ENCODE results near the gene EGFLAM. TPM values are rescaled to one million over a fixed set of nuclear protein-coding genes. Genes with fewer than 3 reads are reported as not detected.

EGFLAM gene
- total and polyA plus RNA-seq, 2 of the 4 experiments (the other 2 are of a cell fraction) = 0.77 to 1.1 TPM

DNA sequence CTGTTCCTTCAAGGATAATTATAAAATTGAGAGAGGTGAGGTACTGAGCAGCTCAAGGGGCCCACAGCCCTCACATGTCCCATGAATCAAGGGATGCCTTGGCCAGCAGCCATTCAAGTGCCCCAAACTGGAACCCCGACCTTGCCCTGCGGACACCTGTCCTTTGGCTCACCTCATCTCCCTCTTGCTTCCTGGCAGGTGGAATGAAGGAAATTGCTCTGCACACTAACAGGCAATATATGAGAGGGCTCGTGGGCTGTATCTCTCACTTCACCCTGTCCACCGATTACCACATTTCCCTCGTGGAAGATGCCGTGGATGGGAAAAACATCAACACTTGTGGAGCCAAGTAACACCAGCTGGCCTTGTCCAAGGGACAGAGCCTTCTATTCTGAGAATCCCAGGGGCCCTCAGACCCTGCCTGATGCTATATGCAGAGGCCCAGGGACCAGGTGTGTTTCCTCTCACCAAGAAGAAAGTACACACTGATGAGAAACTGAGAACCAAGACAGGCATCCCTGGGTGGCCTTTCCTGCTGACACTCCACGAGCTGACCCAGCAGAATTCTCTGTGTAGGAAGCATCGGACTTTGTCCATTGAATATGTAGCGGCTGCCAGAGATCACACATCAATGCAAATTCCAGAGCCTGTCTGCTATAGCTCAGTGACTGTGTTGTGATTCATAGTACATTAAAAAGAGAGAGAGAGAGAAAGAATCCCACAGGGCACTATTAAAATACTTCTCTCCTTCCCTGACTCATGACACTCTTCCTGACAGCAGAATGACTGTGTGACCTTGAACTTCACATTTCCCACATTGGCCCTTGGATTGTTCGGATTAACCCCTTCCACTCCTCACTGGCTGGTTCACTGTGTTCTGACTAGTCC, 205.5 kb downstream of the EGFLAM start (continued):
- TF ChIP-seq CHD1 (IDR thresholded peaks at IDR 0.05; ENCODE audit: low read depth, low read length) (no peak), BHLHE40 (IDR thresholded peaks at IDR 0.05; ENCODE audit: low read depth, low read length) (peak; percentile 33; the same call in 1 of the 2 replicates), FOS (IDR thresholded peaks at IDR 0.05; ENCODE audit: low read depth, low read length) (peak; percentile 85)

DNA sequence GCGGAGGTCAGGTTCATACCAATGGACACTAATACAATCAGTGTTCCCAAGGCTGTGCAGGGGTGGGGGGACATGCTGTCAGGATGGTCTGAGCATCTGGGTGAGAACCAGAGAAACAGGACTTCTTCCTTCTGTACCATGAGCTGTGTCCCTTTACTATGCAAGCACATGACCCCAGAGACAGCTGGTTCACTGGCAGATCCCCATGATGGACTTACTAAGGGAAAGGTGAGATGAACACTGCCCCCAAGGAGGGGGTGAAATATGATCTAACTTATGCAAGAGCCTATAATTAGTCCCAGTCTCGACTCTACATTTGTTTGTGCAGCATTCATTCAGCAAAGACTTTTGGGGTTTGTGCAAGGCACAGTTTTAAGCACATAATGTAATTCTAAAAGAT, 206.7 kb downstream of the EGFLAM start:
- dilution Hi-C loops (cut with HindIII; ENCODE audit: low sequenced_read_pairs, unreplicated experiment) (no loop called here), in situ Hi-C loops (cut with MboI; ENCODE audit: low sequenced_read_pairs) (no loop called here), intact Hi-C loops (cut with micrococcal nuclease) (loop anchor here (5.0 kb wide), 1 partner anchor 87 kb away; no protein-coding TSS in a partner anchor)
- peak overlapping the region; percentile 89; the same call in 1 of the 2 replicates for H2BK120ac ChIP-seq (ENCODE audit: low read depth, low read length)
- CTCF ChIA-PET = interaction anchor here (0.9 to 2.6 kb wide), 2 partner anchors 12 to 23 kb away, joined by 3 to 14 read pairs; no protein-coding TSS in a partner anchor
- ATAC-seq (ENCODE audit: low read depth) = no peak
- POLR2A ChIA-PET (ENCODE audit: unreplicated experiment) = no interaction called here
- H3K56ac ChIP-seq (ENCODE audit: extremely low read depth, insufficient read depth, low read length) = no peak overlapping the region
- H2BK15ac ChIP-seq (ENCODE audit: low read depth, low read length) = peak overlapping the region; percentile 93
- H3K9me3 ChIP-seq (ENCODE audit: control insufficient read depth, insufficient read depth, low read length) = no peaks in the 10 kb centered on the region
- no peak overlapping the region for H2BK5ac ChIP-seq (ENCODE audit: low read depth, low read length, poor library complexity, severe bottlenecking)
- WGBS, 2 experiments (ENCODE audit: extremely low coverage in 2 of 2, insufficient read length in 1 of 2) = no CpG with 5 or more reads among the region's 2 CpGs
- H3K4me1 ChIP-seq (ENCODE audit: control insufficient read depth, insufficient read depth, low read length) = peaks cover 49% of the 10 kb centered on the region
- H3K36me3 ChIP-seq (ENCODE audit: control insufficient read depth, insufficient read depth, low read length) = no peaks in the 10 kb centered on the region
- no peak overlapping the region for H4K91ac ChIP-seq (ENCODE audit: insufficient read depth, low read depth, low read length)
- no peak overlapping the region for H3K27ac ChIP-seq (ENCODE audit: insufficient read depth, low read length)
- H3K18ac ChIP-seq (ENCODE audit: low read depth, low read length) = no peak overlapping the region
- peak; percentile 44 for DNase-seq
- H3K4ac ChIP-seq (ENCODE audit: low read depth, low read length) = peak overlapping the region; percentile 75
- H2AK9ac ChIP-seq (replicated peaks; ENCODE audit: low read depth, low read length, poor library complexity) = no peak overlapping the region
- H4K20me1 ChIP-seq (ENCODE audit: insufficient read depth, low read length) = peaks cover 5% of the 10 kb centered on the region
- H3K4me3 ChIP-seq (ENCODE audit: insufficient read depth, low read depth, low read length) = no peak overlapping the region
- H3K9ac ChIP-seq (ENCODE audit: low read depth, low read length) = no peak overlapping the region
- peak overlapping the region; percentile 37 for H3K14ac ChIP-seq (replicated peaks; ENCODE audit: low read depth, low read length)
- H3K79me1 ChIP-seq (ENCODE audit: low read depth in 1 of 2, low read length in 2 of 2) = peaks cover 0 to 8% of the 10 kb centered on the region in 2 experiments; a peak in 1 of 4 replicates
- no TSS peak for BruUV-seq (replicated peaks)
- TF ChIP-seq MAZ (IDR thresholded peaks at IDR 0.05; ENCODE audit: borderline replicate concordance, low read depth, low read length) (peak; percentile 52; the same call in 1 of the 2 replicates), RFX5 (IDR thresholded peaks at IDR 0.05; ENCODE audit: low read depth, low read length) (no peak)
- no peak overlapping the region for H2AFZ ChIP-seq (replicated peaks; ENCODE audit: low read length, poor library complexity)
- peak overlapping the region; percentile 69 for H2BK20ac ChIP-seq (ENCODE audit: low read depth, low read length)
- H3K9me1 ChIP-seq (ENCODE audit: insufficient read depth, low read length) = peaks cover 42% of the 10 kb centered on the region
- H4K5ac ChIP-seq (ENCODE audit: low read depth, low read length) = no peak overlapping the region
- H3K27me3 ChIP-seq (ENCODE audit: control insufficient read depth, insufficient read depth, low read length) = no peaks in the 10 kb centered on the region
- peak overlapping the region; percentile 79; the same call in 1 of the 2 replicates for H2AK5ac ChIP-seq (ENCODE audit: low read depth, low read length)
- no peak overlapping the region for H3K4me2 ChIP-seq (ENCODE audit: low read depth, low read length)
- H4K8ac ChIP-seq (ENCODE audit: low read depth in 2 of 2, low read length in 2 of 2) = peak overlapping the region in 1 of 2 experiments; percentile 27; a peak in 1 of 4 replicates
- peak overlapping the region; percentile 21; the same call in 1 of the 2 replicates for H3K23ac ChIP-seq (ENCODE audit: low read depth, low read length)

Measured in IMR-90 (cell line).